Measurements from ENCODE around the gene LRRC18. TPM values are rescaled to one million over a fixed set of nuclear protein-coding genes. Genes with fewer than 3 reads are reported as not detected.

LRRC18 gene
- total and polyA plus RNA-seq, 2 of the 13 experiments (the other 11 are each of a cell fraction or from before 2014, with no cell fraction given) = not detected

DNA sequence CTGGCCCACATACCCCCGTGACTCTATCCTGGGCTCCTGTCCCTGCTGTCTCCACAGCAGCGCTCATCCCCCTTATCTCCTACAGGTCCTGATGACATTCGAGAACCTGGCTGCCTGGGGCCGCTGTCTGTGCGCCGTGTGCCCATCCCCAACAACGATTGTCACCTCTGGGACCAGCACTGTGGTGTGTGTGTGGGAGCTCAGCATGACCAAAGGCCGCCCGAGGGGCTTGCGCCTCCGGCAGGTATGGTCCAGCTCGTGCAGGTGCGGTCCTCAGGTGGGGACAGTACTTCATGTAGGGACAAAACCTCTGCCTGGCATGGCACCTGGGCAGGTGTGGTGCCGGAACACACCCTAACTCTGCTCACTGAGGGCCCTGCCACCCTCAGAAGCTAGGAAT lies 30.4 kb upstream of the LRRC18 start:
- no peaks in the 10 kb centered on the region for H3K27me3 ChIP-seq (ENCODE audit: control insufficient read depth in 1 of 2, insufficient read depth in 2 of 2, low read length in 2 of 2)
- no peaks in the 10 kb centered on the region for H3K4me1 ChIP-seq (ENCODE audit: insufficient read depth, low read length)
- intact Hi-C loops (cut with micrococcal nuclease; ENCODE audit: unreplicated experiment) = no loop called here
- H3K9me3 ChIP-seq (ENCODE audit: low read length) = no peaks in the 10 kb centered on the region
- POLR2A ChIA-PET = no interaction called here
- H2AFZ ChIP-seq (ENCODE audit: low read length) = no peak overlapping the region
- FAIRE-seq = no peak
- in situ Hi-C loops (cut with HindIII; ENCODE audit: extremely low pct_ligation_motif_present, low pct_unique_long_range_greater_than_20kb) = loop anchor here (10.0 kb wide), 2 partner anchors 395 to 545 kb away; no protein-coding TSS in a partner anchor
- H3K9ac ChIP-seq (ENCODE audit: insufficient read depth, low read depth, low read length) = no peak overlapping the region
- 0 out of 2 replicates have a peak, but pooled peaks cover 2% of the 10 kb centered on the region for H4K20me1 ChIP-seq (ENCODE audit: insufficient read depth, low read length)
- no peak for DNase-seq (ENCODE audit: low spot score)
- H3K27ac ChIP-seq (ENCODE audit: extremely low read length, insufficient read depth, low read length) = no peak overlapping the region
- CTCF ChIA-PET (ENCODE audit: low intra/inter-chr PET ratio, low total read pairs) = no interaction called here
- no TSS peak for BruUV-seq (replicated peaks)
- H3K79me2 ChIP-seq (ENCODE audit: insufficient read depth, low read length) = no peaks in the 10 kb centered on the region
- H3K4me2 ChIP-seq (ENCODE audit: low read depth, low read length) = no peak overlapping the region
- no peaks in the 10 kb centered on the region for H3K36me3 ChIP-seq (replicated peaks in 1 of 2; ENCODE audit: control insufficient read depth in 1 of 2, insufficient read depth in 2 of 2, low read length in 2 of 2)
- TF ChIP-seq ZNF616 (CRISPR knock-in tag; IDR thresholded peaks at IDR 0.05; ENCODE audit: low read depth) = no peak
- no peak for TF ChIP-seq SMAD1 (CRISPR knock-in tag; IDR thresholded peaks at IDR 0.05; ENCODE audit: borderline replicate concordance, low read depth)
- no peak for TF ChIP-seq PITX1 (CRISPR knock-in tag; IDR thresholded peaks at IDR 0.05)
- TF ChIP-seq MTA3 (CRISPR knock-in tag; IDR thresholded peaks at IDR 0.05) = no peak
- TF ChIP-seq RXRB (CRISPR knock-in tag; IDR thresholded peaks at IDR 0.05; ENCODE audit: borderline replicate concordance) = no peak
- TF ChIP-seq ZNF20 (CRISPR knock-in tag; IDR thresholded peaks at IDR 0.05) = no peak
- no peak for TF ChIP-seq SIN3B (IDR thresholded peaks at IDR 0.05; ENCODE audit: low read length)
- TF ChIP-seq ZFAT (CRISPR knock-in tag; conservative IDR thresholded peaks at IDR 0.05) = no peak
- TF ChIP-seq RBM39 (IDR thresholded peaks at IDR 0.05; ENCODE audit: low read depth, low read length, poor library complexity, severe bottlenecking) = no peak
- no peak for TF ChIP-seq EHMT2 (IDR thresholded peaks at IDR 0.05; ENCODE audit: borderline replicate concordance, low read depth, low read length)
- no peak for TF ChIP-seq ZNF317 (CRISPR knock-in tag; IDR thresholded peaks at IDR 0.05)
- TF ChIP-seq, protein P1, sequence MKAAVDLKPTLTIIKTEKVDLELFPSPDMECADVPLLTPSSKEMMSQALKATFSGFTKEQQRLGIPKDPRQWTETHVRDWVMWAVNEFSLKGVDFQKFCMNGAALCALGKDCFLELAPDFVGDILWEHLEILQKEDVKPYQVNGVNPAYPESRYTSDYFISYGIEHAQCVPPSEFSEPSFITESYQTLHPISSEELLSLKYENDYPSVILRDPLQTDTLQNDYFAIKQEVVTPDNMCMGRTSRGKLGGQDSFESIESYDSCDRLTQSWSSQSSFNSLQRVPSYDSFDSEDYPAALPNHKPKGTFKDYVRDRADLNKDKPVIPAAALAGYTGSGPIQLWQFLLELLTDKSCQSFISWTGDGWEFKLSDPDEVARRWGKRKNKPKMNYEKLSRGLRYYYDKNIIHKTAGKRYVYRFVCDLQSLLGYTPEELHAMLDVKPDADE (CRISPR knock-in tag; IDR thresholded peaks at IDR 0.05) = no peak
- TF ChIP-seq SYNCRIP (IDR thresholded peaks at IDR 0.05; ENCODE audit: insufficient read depth, low read depth, low read length) = no peak
- no peak for TF ChIP-seq AHR (CRISPR knock-in tag; IDR thresholded peaks at IDR 0.05)
- no peak for TF ChIP-seq HNRNPUL1 (IDR thresholded peaks at IDR 0.05; ENCODE audit: low read depth, low read length)
- 26% methylated on average over 7 of the region's 14 CpGs for WGBS (ENCODE audit: low lambda C conversion rate)
- H3K4me3 ChIP-seq (replicated peaks in 1 of 3; ENCODE audit: insufficient read depth in 1 of 3, low read depth in 2 of 3, low read length in 3 of 3) = no peak overlapping the region
- no peak for ATAC-seq
